GM18867 (cell line): ENCODE data around the gene TMPRSS6.

ENCODE experiments used
- ATAC-seq: cut with Tn5 transposase; IDR thresholded peaks from one replicate; pipeline ENCODE4 v1.9.1; 2021; ENCODE audit warnings: mild to moderate bottlenecking, moderate library complexity; ENCODE audit not compliant: unreplicated experiment

TMPRSS6 gene

DNA sequence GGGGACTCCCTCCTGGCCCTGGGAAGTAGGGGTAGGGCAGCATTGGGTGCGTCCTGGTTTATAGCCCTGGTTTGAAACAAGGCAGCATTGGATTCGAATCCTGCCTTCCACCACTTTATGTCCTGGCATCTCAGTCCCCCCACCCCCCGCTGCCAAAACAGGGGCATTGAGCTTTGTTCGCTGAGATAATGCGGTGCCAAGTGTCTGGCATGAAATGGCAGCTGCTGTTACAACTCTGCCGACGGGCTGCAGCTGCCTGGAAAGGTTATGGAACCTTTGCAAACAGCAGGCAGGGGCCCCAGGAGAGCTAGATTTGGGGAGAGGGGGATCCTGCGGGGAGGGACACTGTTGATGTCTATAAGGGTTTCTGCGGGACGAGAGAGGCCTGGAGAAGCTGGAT is 92.2 kb downstream of the TMPRSS6 start:
- no peak for ATAC-seq

DNA sequence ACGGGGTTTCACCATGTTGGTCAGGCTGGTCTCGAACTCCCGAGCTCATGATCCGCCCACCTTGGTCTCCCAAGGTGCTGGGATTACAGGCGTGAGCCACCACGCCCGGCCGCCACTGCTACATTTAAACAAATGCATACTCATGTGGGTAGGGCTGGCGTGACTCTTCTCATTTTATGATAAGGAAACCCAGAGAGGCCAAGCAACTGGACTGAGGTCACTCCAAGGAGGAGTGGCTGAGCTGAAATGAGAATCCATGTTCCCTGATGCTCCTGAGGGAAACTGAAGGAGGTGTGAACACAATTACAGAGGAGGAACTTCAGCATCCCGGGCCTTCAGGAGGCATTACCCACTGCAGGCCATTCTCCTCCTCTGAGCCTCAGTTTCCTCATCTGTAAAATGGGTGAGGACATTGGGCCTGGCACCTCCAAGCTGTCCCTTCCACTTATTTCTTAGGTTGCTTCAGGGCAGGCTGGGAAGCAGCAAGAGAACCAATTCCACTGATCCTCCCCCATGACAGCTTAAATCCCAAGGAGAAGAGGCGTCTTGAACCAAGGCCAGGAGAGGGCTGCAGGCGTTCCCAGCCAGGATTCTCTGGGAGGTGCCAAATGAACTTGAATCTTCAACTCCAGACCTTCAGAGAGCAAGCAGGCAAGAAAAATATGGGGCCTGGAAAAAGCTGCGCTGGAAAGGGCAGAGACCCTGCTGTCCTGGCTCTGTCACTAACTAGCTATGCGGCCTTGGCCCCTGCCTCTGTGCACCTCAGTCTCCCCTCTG is 93.2 kb downstream of the TMPRSS6 start:
- no peak for ATAC-seq

DNA sequence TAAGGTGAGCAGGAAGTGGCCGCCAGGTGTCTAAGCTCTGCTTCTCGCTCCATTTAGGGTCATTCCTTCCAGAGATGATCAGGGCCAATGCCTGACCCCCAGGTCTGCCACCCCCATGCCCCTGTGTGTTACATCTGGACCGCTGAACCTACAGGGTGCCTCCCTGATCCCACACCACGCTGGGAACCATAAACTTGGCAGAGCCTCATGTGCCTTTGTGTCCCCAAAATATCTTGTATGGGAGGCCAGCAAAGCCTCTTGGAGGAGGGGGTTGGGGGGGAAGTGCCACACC is 94.0 kb downstream of the TMPRSS6 start:
- no peak for ATAC-seq
